ENCODE results near the gene PEPD.

PEPD gene

GRCh38 chr19:33377586-33378475, 143.8 kb downstream of the PEPD start:
- no peak for DNase-seq

GRCh38 chr19:33376941-33377557, 144.5 kb downstream of the PEPD start:
- DNase-seq = no peak

- no peak for DNase-seq
These were observed 145.2 kb downstream of the PEPD start for GRCh38 chr19:33376423-33376822.

- no peak for DNase-seq
These were observed 145.8 kb downstream of the PEPD start for GRCh38 chr19:33375837-33376159.

GRCh38 chr19:33375156-33375836, 146.3 kb downstream of the PEPD start:
- DNase-seq = no peak

GRCh38 chr19:33374236-33374714, 147.3 kb downstream of the PEPD start:
- peak; percentile 17 for DNase-seq

GRCh38 chr19:33373453-33374235, 147.9 kb downstream of the PEPD start, which contains the start of gene CEBPG:
Gene CEBPG (plus strand): TSS chr19:33373709. CDS start chr19:33379240, 5,531 bp downstream.
- peak; percentile 94 for DNase-seq

GRCh38 chr19:33370783-33371182, 150.8 kb downstream of the PEPD start:
- DNase-seq = no peak

- DNase-seq = no peak
These were observed 153.3 kb downstream of the PEPD start for GRCh38 chr19:33368074-33368864.

GRCh38 chr19:33366897-33367296, 154.7 kb downstream of the PEPD start:
- no peak for DNase-seq

GRCh38 chr19:33366127-33366526, 155.5 kb downstream of the PEPD start:
- no peak for DNase-seq

GRCh38 chr19:33365691-33366090, 155.9 kb downstream of the PEPD start:
- DNase-seq = no peak

GRCh38 chr19:33363476-33363875, 158.1 kb downstream of the PEPD start:
- DNase-seq = no peak

- no peak for DNase-seq
These were observed 158.9 kb downstream of the PEPD start for GRCh38 chr19:33362508-33363228.

- DNase-seq = no peak
These were observed 162.0 kb downstream of the PEPD start for GRCh38 chr19:33359581-33359980.

- DNase-seq = no peak
These were observed 163.2 kb downstream of the PEPD start for GRCh38 chr19:33358408-33358807.

- DNase-seq = no peak
These were observed 164.0 kb downstream of the PEPD start for GRCh38 chr19:33357556-33357955.

- DNase-seq = no peak
These were observed 166.1 kb downstream of the PEPD start for GRCh38 chr19:33355535-33355934.

- DNase-seq = no peak
These were observed 170.9 kb downstream of the PEPD start for GRCh38 chr19:33350538-33351309.

Measured in CD4-positive, alpha-beta T cell treated with Interleukin-17A for 4 hours (primary cell).